CD8-positive, alpha-beta memory T cell (primary cell): ENCODE measurements around the gene ATAD3C. TPM values are rescaled to one million over a fixed set of nuclear protein-coding genes. Genes with fewer than 3 reads are reported as not detected.
A peak's percentile ranks its signal among the peaks of the same experiment; 100 is the strongest.

ENCODE experiments used
- CTCF ChIA-PET: fragments of 350-600 bp; sonication (Branson Sonifier 250); formaldehyde crosslinking; loops from one replicate; lab custom pipeline; 2021; ENCODE audit warnings: antibody characterized with exemption; lab: Charles Lee
- POLR2A ChIA-PET: fragments of 350-600 bp; sonication (Branson Sonifier 250); formaldehyde crosslinking; loops from one replicate; lab custom pipeline; 2021; ENCODE audit warnings: antibody characterized with exemption; lab: Charles Lee
- DNase-seq, 5 donors: peaks; one replicate each; pipeline versions ENCODE4 v3.0.0 to v3.0.0-alpha.2; 2020 to 2022; ENCODE audit warnings: mixed read lengths in 1 of 5
- H3K27ac ChIP-seq: one replicate; pipeline ENCODE4 v1.7.0; 2013; ENCODE audit warnings: low read depth, mild to moderate bottlenecking, low read length, moderate library complexity
- H3K27me3 ChIP-seq: 2 replicates; pipeline ENCODE4 v1.7.0; 2013; ENCODE audit warnings: low read length, mild to moderate bottlenecking; ENCODE audit not compliant: insufficient read depth, poor library complexity, severe bottlenecking
- H3K36me3 ChIP-seq: 2 replicates; pipeline ENCODE4 v1.7.0; 2013; ENCODE audit warnings: mild to moderate bottlenecking, low read length, moderate library complexity; ENCODE audit not compliant: insufficient read depth
- H3K4me1 ChIP-seq: 2 replicates; pipeline ENCODE4 v1.7.0; 2013; ENCODE audit warnings: mild to moderate bottlenecking, low read length, moderate library complexity; ENCODE audit not compliant: insufficient read depth
- H3K4me3 ChIP-seq: 2 replicates; pipeline ENCODE4 v1.7.0; 2013; ENCODE audit warnings: mild to moderate bottlenecking, low read length
- H3K9me3 ChIP-seq: 2 replicates; pipeline ENCODE4 v1.7.0; 2013; ENCODE audit warnings: mild to moderate bottlenecking, low read length
- H3K27ac Mint-ChIP-seq, 8 donors: one replicate each; pipeline ENCODE4 v1.8.0; 2020 to 2021; ENCODE audit warnings: mixed read lengths in 8 of 8, mild to moderate bottlenecking in 6 of 8, inconsistent platforms in 3 of 8, moderate library complexity in 3 of 8
- H3K27me3 Mint-ChIP-seq, 2 donors: one replicate each; pipeline ENCODE4 v1.8.0; 2020 to 2021; ENCODE audit warnings: mixed read lengths in 2 of 2, mild to moderate bottlenecking in 1 of 2, moderate library complexity in 1 of 2
- H3K36me3 Mint-ChIP-seq, 3 donors: one replicate each; pipeline ENCODE4 v1.8.0; 2020 to 2021; ENCODE audit warnings: mixed read lengths in 3 of 3, inconsistent platforms in 1 of 3, mild to moderate bottlenecking in 1 of 3
- H3K4me1 Mint-ChIP-seq, 3 donors: one replicate each; pipeline ENCODE4 v1.8.0; 2020 to 2021; ENCODE audit warnings: mixed read lengths in 3 of 3, inconsistent platforms in 1 of 3, mild to moderate bottlenecking in 1 of 3
- H3K4me3 Mint-ChIP-seq, 7 donors: one replicate each; pipeline ENCODE4 v1.8.0; 2020 to 2021; ENCODE audit warnings: mixed read lengths in 7 of 7, mild to moderate bottlenecking in 6 of 7, moderate library complexity in 4 of 7, inconsistent platforms in 2 of 7
- H3K9me3 Mint-ChIP-seq, 5 donors: one replicate each; pipeline ENCODE4 v1.8.0; 2020 to 2022; ENCODE audit warnings: mixed read lengths in 5 of 5, mild to moderate bottlenecking in 3 of 5, moderate library complexity in 2 of 5, inconsistent platforms in 1 of 5
- polyA plus RNA-seq: library from polyadenylated mRNA; unstranded; fragments of 300-500 nt; fragmentation: Illumina TruSeq; gene quantifications from one replicate; pipeline ENCODE4 v1.2.3, GENCODE V29; 2021
- total RNA-seq, 2 experiments: library from RNA; stranded (reverse); gene quantifications; one replicate each; pipeline ENCODE4 v1.2.3, GENCODE V29; 2021

Gene ATAD3C
- total and polyA plus RNA-seq, 3 experiments from 2014 or later, result 0.53 to 4.3 (median 1.9) TPM

DNA sequence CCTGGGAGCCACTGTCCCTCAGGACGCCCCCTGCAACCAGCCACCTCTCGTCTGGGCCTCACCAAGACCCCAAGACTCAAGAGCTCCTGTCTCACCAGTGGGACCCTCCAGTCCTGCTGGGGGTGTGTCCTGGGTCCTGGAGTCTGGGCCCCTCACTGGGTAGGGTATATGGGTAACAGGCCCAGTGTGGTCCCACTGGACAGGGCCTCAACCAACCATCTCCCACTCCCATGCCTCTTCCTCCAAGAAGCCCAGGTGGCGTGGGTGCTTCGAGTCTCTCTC is 14.7 kb upstream of the ATAD3C start:
- no peaks in the 10 kb centered on the region for H3K9me3 Mint-ChIP-seq
- H3K27me3 Mint-ChIP-seq, result peaks cover 6 to 22% of the 10 kb centered on the region in 2 donors
- H3K27ac Mint-ChIP-seq, result no peak overlapping the region
- H3K4me3 Mint-ChIP-seq, result peak overlapping the region in 5 of 7 donors; percentile 8 to 59 (median 44)
- peaks cover 33% of the 10 kb centered on the region for H3K27me3 ChIP-seq
- no peaks in the 10 kb centered on the region for H3K36me3 Mint-ChIP-seq
- ChIA-PET POLR2A (no interaction called here), CTCF (no interaction called here)
- H3K27ac ChIP-seq, result no peak overlapping the region
- H3K36me3 ChIP-seq, result no peaks in the 10 kb centered on the region
- H3K4me3 ChIP-seq, result no peak overlapping the region
- DNase-seq, result no peak
- H3K9me3 ChIP-seq, result no peaks in the 10 kb centered on the region
- H3K4me1 ChIP-seq, result peaks cover 8% of the 10 kb centered on the region
- H3K4me1 Mint-ChIP-seq, result peaks cover 0 to 8% (median 0%) of the 10 kb centered on the region in 3 donors

DNA sequence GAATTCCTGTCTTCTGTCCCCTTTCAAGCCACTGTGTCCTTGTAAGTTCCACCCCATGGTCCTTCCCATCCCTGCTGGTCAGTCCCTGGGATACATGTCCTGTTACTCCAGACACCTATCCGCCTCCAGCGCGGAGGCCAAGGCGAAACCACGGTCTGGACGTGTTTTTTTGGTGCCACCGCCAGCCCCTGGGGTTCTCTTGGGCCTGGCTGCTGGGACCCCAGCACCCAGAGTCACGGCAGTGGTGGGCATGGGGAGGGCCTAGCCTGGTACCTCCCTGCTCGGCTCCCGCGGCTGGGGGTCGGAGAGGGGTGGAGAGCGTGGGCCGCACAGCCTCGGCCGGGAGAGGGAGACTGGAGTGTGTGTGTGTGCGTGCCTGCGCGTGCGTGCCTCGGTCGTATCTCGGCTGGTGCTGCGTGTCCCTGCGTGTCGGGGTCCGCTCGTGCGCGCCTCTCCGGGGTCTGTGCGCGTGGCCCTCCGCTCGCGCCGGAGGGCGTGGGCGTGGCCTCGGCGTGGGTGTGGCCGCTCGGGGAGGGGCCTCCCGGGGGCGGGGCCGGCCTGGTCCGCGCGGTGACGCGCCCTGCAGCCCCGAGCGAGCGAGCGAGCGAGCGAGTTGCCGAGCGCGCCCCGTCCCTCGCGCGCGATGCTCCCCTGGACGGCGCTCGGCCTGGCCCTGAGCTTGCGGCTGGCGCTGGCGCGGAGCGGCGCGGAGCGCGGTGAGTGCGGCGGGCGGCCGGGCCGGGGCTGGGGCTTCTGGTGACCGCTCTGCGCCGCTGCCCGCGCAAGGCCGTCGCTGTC is 14.2 kb upstream of the ATAD3C start, which contains the start of gene VWA1:
Gene VWA1 (plus strand): TSS at position 585 of the 798 bp plus-strand sequence. CDS start 59 bp downstream, at position 644.
- peak within 1 kb of the TSS; percentile 22 for H3K4me3 ChIP-seq
- Mint-ChIP-seq H3K4me3 (peak within 1 kb of the TSS in 6 of 7 donors; percentile 34 to 82 (median 48)), H3K4me1 (peaks cover 0 to 8% (median 0%) of the 10 kb centered on the region in 3 donors), H3K36me3 (no peaks in the 10 kb centered on the region), H3K27me3 (peaks cover 6 to 18% of the 10 kb centered on the region in 2 donors), H3K27ac (peak within 1 kb of the TSS in 1 of 8 donors; percentile 68), H3K9me3 (no peaks in the 10 kb centered on the region)
- no peaks in the 10 kb centered on the region for H3K36me3 ChIP-seq
- peaks cover 33% of the 10 kb centered on the region for H3K27me3 ChIP-seq
- ChIA-PET CTCF (no interaction called here), POLR2A (no interaction called here)
- H3K4me1 ChIP-seq, result peaks cover 8% of the 10 kb centered on the region
- no peaks in the 10 kb centered on the region for H3K9me3 ChIP-seq
- peak; percentile 37 to 65 (median 46) for DNase-seq
- no peak within 1 kb of the TSS for H3K27ac ChIP-seq

DNA sequence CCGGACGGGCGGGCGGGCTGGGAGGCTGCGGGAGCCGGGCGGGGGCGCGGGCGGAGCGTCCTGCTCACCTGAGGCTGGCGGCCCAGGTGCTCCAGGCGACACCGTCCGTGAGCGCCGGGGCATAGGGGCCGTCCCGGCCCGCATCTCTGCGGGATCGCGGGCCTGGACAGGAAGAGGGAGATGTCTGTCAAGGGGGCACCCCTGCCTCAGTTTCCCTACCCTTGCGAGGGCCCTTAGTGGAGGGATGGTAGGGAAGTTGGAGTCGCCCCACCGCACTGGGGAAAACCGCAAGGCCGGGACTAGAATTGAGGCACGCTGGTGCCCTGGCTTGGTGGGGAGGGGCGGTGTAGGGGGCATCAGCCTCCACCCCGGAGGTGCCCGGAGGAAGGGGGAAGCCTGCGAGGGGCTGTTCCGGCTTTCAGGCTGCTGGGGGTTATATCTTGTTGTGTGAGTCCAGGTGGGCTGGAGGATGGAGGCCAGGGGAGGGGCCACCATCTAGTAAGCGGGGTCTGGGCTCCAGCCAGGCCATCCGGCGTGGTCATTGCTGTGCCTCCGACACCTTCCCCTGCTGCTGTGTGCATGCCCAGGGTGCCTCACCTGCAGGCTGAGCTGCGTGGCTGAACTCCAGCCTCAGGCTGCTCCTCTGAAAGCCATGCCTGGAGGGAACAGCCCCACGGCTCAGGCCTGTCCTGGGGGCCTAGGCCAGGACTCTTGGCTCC is 13.4 kb upstream of the ATAD3C start:
- no peaks in the 10 kb centered on the region for H3K9me3 Mint-ChIP-seq

DNA sequence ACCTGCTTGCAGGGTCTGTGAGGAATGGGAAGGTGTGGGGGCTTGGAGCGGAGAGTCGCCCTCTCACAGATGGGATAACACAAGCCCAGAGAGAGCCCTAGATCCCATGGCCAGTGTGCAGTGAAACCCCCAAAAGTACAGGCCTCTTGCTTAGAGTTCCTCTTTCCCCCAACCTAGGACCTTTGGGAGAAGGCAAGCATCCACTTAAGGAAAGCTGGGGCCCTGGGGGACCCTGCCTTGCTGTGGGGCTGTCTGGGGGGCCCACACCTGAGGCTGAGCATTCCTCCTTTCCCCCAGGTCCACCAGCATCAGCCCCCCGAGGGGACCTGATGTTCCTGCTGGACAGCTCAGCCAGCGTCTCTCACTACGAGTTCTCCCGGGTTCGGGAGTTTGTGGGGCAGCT is 12.9 kb upstream of the ATAD3C start:
- peaks cover 14% of the 10 kb centered on the region for H3K4me1 ChIP-seq
- H3K36me3 Mint-ChIP-seq, result no peaks in the 10 kb centered on the region
- no peak overlapping the region for H3K27ac Mint-ChIP-seq
- no peak overlapping the region for H3K27ac ChIP-seq
- no peak for DNase-seq
- no peaks in the 10 kb centered on the region for H3K9me3 ChIP-seq
- H3K27me3 Mint-ChIP-seq, result peaks cover 6 to 22% of the 10 kb centered on the region in 2 donors
- no peak overlapping the region for H3K4me3 ChIP-seq
- ChIA-PET CTCF (no interaction called here), POLR2A (no interaction called here)
- H3K9me3 Mint-ChIP-seq, result no peaks in the 10 kb centered on the region
- peaks cover 0 to 11% (median 0%) of the 10 kb centered on the region in 3 donors for H3K4me1 Mint-ChIP-seq
- no peaks in the 10 kb centered on the region for H3K36me3 ChIP-seq
- peak overlapping the region in 1 of 7 donors; percentile 18 for H3K4me3 Mint-ChIP-seq
- H3K27me3 ChIP-seq, result peaks cover 33% of the 10 kb centered on the region

More for the DNA sequence above, 13.4 kb upstream of the ATAD3C start:
- Mint-ChIP-seq H3K27ac (no peak overlapping the region), H3K36me3 (no peaks in the 10 kb centered on the region), H3K4me1 (peaks cover 0 to 11% (median 0%) of the 10 kb centered on the region in 3 donors), H3K4me3 (peak overlapping the region in 5 of 7 donors; percentile 20 to 82 (median 45)), H3K27me3 (peaks cover 6 to 22% of the 10 kb centered on the region in 2 donors)
- Histone ChIP-seq H3K36me3 (no peaks in the 10 kb centered on the region), H3K4me1 (peaks cover 14% of the 10 kb centered on the region), H3K27me3 (peaks cover 33% of the 10 kb centered on the region), H3K27ac (no peak overlapping the region), H3K9me3 (no peaks in the 10 kb centered on the region), H3K4me3 (no peak overlapping the region)
- ChIA-PET CTCF (no interaction called here), POLR2A (no interaction called here)
- DNase-seq, result no peak

DNA sequence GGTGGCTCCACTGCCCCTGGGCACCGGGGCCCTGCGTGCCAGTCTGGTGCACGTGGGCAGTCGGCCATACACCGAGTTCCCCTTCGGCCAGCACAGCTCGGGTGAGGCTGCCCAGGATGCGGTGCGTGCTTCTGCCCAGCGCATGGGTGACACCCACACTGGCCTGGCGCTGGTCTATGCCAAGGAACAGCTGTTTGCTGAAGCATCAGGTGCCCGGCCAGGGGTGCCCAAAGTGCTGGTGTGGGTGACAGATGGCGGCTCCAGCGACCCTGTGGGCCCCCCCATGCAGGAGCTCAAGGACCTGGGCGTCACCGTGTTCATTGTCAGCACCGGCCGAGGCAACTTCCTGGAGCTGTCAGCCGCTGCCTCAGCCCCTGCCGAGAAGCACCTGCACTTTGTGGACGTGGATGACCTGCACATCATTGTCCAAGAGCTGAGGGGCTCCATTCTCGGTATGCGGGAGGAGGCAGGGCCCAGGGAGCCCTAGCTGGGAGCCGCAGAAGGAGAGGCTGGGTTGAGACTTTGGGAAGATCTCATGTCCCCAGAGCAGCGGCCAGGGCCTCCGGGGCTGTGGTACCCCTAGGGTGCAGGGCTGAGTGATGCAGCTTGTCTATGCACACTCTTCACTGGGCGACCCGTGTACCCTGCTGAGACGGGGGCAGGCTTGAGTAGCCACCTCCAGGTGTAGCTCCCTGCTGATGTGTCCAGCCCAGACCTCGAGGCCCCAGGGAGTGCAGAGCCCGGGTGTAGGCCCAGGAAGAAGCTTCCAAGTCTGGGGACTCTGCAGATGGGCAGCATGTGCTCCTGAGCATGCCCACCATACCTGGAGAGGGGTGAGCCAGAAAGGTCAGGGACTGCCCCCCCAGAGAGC is 12.2 kb upstream of the ATAD3C start:
- H3K36me3 ChIP-seq, result no peaks in the 10 kb centered on the region
- peaks cover 14% of the 10 kb centered on the region for H3K4me1 ChIP-seq
- Mint-ChIP-seq H3K27ac (no peak overlapping the region), H3K4me3 (no peak overlapping the region), H3K36me3 (no peaks in the 10 kb centered on the region), H3K27me3 (peaks cover 6 to 22% of the 10 kb centered on the region in 2 donors), H3K9me3 (no peaks in the 10 kb centered on the region), H3K4me1 (peaks cover 0 to 11% (median 0%) of the 10 kb centered on the region in 3 donors)
- H3K27me3 ChIP-seq, result peaks cover 33% of the 10 kb centered on the region
- no peaks in the 10 kb centered on the region for H3K9me3 ChIP-seq
- CTCF ChIA-PET, result no interaction called here
- H3K27ac ChIP-seq, result no peak overlapping the region
- H3K4me3 ChIP-seq, result no peak overlapping the region
- no peak for DNase-seq
- POLR2A ChIA-PET, result no interaction called here

DNA sequence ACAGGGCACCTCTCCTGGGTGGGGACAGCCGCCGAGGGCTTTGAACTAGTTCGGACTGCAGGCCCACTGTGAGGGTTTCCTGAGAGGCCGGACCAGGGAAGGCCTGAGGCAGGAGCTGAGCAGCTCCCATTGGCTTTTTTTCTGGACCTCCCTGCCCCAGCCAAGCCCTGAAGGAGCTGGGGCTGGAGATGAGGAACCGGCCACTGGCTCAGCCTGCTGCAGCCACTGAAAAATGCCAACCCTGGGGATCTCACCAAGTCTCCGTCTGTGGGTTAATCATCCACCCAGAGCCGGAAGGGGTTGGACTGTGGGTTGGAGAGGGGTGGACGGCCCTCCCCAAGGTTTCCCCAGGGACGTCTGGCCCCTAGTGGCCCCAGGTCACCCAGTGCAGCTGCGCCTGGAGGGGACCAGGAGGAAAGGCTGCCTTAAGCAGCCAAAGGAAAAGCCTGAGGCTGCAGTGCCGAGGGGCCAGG is 11.5 kb upstream of the ATAD3C start:
- H3K27me3 Mint-ChIP-seq, result peaks cover 6 to 19% of the 10 kb centered on the region in 2 donors
- POLR2A ChIA-PET, result no interaction called here
- peaks cover 33% of the 10 kb centered on the region for H3K27me3 ChIP-seq
- no peak for DNase-seq
- H3K4me1 Mint-ChIP-seq, result peaks cover 0 to 11% (median 0%) of the 10 kb centered on the region in 3 donors
- H3K4me1 ChIP-seq, result peaks cover 14% of the 10 kb centered on the region
- H3K36me3 Mint-ChIP-seq, result no peaks in the 10 kb centered on the region
- no peak overlapping the region for H3K4me3 Mint-ChIP-seq
- no peaks in the 10 kb centered on the region for H3K36me3 ChIP-seq
- no peak overlapping the region for H3K27ac Mint-ChIP-seq
- H3K4me3 ChIP-seq, result no peak overlapping the region
- no peaks in the 10 kb centered on the region for H3K9me3 Mint-ChIP-seq
- no peaks in the 10 kb centered on the region for H3K9me3 ChIP-seq
- CTCF ChIA-PET, result no interaction called here
- H3K27ac ChIP-seq, result no peak overlapping the region

DNA sequence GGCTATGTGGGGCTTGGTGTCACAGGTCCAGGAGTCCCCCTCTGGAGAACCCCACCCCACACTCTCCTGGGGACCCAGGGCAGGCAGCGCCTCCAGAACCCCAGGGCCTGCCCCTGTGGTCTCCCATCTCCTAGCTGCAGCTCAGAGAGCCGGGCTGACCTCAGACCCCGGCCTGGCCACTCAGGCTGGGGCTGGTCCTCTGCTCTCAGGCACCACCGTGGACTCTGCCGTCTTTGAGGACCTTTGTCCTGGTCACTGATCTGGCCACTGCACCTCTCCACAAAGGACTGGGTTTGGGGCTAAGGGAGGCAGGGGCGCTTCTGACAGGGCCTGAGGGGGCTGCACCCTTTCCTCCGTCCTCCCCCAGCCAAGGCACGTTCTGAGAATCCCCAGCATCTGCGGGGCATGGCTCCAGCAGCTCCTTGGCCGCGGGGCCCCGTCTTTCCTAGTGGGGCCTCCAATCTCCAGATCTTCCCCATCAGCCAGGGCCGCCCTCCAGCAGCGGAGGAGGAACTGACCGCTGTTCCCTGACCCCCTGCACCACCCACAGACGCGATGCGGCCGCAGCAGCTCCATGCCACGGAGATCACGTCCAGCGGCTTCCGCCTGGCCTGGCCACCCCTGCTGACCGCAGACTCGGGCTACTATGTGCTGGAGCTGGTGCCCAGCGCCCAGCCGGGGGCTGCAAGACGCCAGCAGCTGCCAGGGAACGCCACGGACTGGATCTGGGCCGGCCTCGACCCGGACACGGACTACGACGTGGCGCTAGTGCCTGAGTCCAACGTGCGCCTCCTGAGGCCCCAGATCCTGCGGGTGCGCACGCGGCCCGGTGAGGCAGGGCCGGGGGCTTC is 10.7 kb upstream of the ATAD3C start:
- no peak overlapping the region for H3K27ac Mint-ChIP-seq
- Histone ChIP-seq H3K9me3 (no peaks in the 10 kb centered on the region), H3K36me3 (no peaks in the 10 kb centered on the region), H3K27ac (no peak overlapping the region), H3K4me1 (peaks cover 14% of the 10 kb centered on the region), H3K4me3 (no peak overlapping the region), H3K27me3 (peaks cover 33% of the 10 kb centered on the region)
- peaks cover 0 to 11% (median 0%) of the 10 kb centered on the region in 3 donors for H3K4me1 Mint-ChIP-seq
- H3K36me3 Mint-ChIP-seq, result no peaks in the 10 kb centered on the region
- H3K9me3 Mint-ChIP-seq, result no peaks in the 10 kb centered on the region
- ChIA-PET POLR2A (no interaction called here), CTCF (no interaction called here)
- no peak overlapping the region for H3K4me3 Mint-ChIP-seq
- no peak for DNase-seq
- peaks cover 3 to 19% of the 10 kb centered on the region in 2 donors for H3K27me3 Mint-ChIP-seq
